Duodenal mucosa (tissue), 2 donors: ENCODE data around the gene COX10.
"Not testable (repeated sequence)": the region's sequence is repeated elsewhere in the genome, so short reads cannot be mapped to it uniquely, and the experiment has no call there.

Source experiments
- H3K27ac ChIP-seq: one replicate; pipeline ENCODE4 v1.7.0; 2013; ENCODE audit warnings: low read depth, low read length
- H3K27me3 ChIP-seq, 2 donors: one replicate each; pipeline ENCODE4 v1.7.0; 2013; ENCODE audit warnings: low read length in 2 of 2, control low read depth in 1 of 2; ENCODE audit not compliant: insufficient read depth in 2 of 2, control insufficient read depth in 1 of 2
- H3K36me3 ChIP-seq, 2 donors: one replicate each; pipeline ENCODE4 v1.7.0; 2013; ENCODE audit warnings: low read length in 2 of 2, control low read depth in 1 of 2; ENCODE audit not compliant: insufficient read depth in 2 of 2, control insufficient read depth in 1 of 2
- H3K4me1 ChIP-seq, 2 donors: one replicate each; pipeline ENCODE4 v1.7.0; 2013; ENCODE audit warnings: low read length in 2 of 2, control low read depth in 1 of 2; ENCODE audit not compliant: insufficient read depth in 2 of 2, control insufficient read depth in 1 of 2
- H3K4me3 ChIP-seq, 2 donors: one replicate each; pipeline ENCODE4 v1.7.0; 2013; ENCODE audit warnings: low read length in 2 of 2, low read depth in 1 of 2
- H3K9ac ChIP-seq, 2 donors: one replicate each; pipeline ENCODE4 v1.7.0; 2013; ENCODE audit warnings: low read length in 2 of 2, low read depth in 1 of 2
- H3K9me3 ChIP-seq, 2 donors: one replicate each; pipeline ENCODE4 v1.7.0; 2013; ENCODE audit warnings: low read length in 2 of 2, control low read depth in 1 of 2; ENCODE audit not compliant: control insufficient read depth in 1 of 2

COX10 gene

GRCh38 chr17:14190774-14191173 is 121.5 kb downstream of the COX10 start:
- H3K27me3 ChIP-seq, H3K36me3 ChIP-seq, H3K27ac ChIP-seq, H3K4me1 ChIP-seq, H3K9me3 ChIP-seq, H3K9ac ChIP-seq, H3K4me3 ChIP-seq: not testable (repeated sequence)

GRCh38 chr17:14191469-14191868 is 122.2 kb downstream of the COX10 start:
- H3K36me3 ChIP-seq, H3K4me1 ChIP-seq, H3K9me3 ChIP-seq, H3K9ac ChIP-seq, H3K4me3 ChIP-seq, H3K27ac ChIP-seq, H3K27me3 ChIP-seq: not testable (repeated sequence)

GRCh38 chr17:14192039-14192438 is 122.7 kb downstream of the COX10 start:
- H3K4me3 ChIP-seq, H3K4me1 ChIP-seq, H3K36me3 ChIP-seq, H3K9me3 ChIP-seq, H3K27me3 ChIP-seq, H3K27ac ChIP-seq, H3K9ac ChIP-seq: not testable (repeated sequence)

DNA sequence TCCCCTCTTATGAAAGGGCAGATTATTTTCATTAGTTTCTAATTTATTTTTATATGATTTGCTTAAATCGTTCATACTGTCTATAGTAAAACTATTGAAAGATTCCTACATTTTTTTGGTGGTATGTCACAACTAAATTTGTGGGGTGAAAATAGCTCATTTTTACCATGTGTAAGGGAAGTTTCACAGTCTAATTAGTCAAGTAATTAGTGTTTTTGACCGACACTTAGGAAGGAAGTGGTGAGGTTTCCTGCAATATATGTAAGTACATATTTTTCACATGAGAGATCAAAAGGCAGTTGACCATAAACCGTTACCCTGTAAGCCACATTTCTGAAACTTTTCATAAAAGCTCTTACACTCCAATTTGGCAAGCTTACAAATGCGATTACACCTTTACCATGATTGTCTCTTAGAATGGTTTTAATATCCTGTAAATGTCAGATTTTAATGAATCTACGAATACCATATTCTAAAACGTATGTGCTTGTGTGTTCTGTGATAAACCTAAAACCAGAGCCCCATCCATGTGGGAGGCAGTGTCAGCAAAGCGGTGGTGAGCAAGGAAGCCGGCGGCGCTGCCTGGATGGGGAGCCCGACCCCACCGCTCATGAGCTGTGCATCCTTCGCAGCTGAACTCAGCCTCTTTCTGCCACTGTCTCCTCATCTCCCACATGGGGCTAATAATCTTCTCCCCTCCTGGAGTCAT is 123.5 kb downstream of the COX10 start:
- H3K9ac ChIP-seq, H3K36me3 ChIP-seq, H3K9me3 ChIP-seq, H3K27me3 ChIP-seq, H3K27ac ChIP-seq, H3K4me3 ChIP-seq, H3K4me1 ChIP-seq: not testable (repeated sequence)

- Histone ChIP-seq H3K9ac (no peak overlapping the region), H3K9me3 (no peaks in the 10 kb centered on the region), H3K4me3 (no peak overlapping the region), H3K4me1 (peaks cover 20 to 21% of the 10 kb centered on the region in 2 donors), H3K27ac (no peak overlapping the region), H3K36me3 (peaks cover 7 to 16% of the 10 kb centered on the region in 2 donors), H3K27me3 (no peaks in the 10 kb centered on the region)
These were observed 127.2 kb downstream of the COX10 start for GRCh38 chr17:14196377-14196997.

DNA sequence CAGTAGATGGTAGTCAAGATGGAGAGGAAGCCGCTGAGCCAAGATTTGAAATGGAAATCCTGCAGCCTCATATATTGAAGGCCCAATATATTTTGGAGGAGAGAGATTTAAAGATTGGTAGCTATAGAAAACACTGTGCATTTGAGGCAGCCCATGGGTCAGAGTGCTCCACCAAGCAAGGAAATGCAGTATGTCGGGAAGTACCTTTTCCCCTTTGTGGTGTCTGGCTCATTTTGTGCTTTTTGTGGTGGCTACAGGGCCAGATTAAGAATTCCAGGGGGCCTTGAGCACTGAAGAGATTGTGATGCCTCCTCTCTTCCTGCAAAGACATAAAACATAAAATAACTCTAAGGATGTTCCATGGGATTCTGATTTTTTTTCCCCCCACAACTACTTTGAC is 127.8 kb downstream of the COX10 start:
- Histone ChIP-seq H3K27me3 (no peaks in the 10 kb centered on the region), H3K9me3 (no peaks in the 10 kb centered on the region), H3K27ac (no peak overlapping the region), H3K4me3 (no peak overlapping the region), H3K36me3 (peaks cover 7 to 16% of the 10 kb centered on the region in 2 donors), H3K9ac (no peak overlapping the region), H3K4me1 (peaks cover 25 to 27% of the 10 kb centered on the region in 2 donors)

- no peak overlapping the region for H3K27ac ChIP-seq
These were observed 128.3 kb downstream of the COX10 start for GRCh38 chr17:14197586-14197985.

DNA sequence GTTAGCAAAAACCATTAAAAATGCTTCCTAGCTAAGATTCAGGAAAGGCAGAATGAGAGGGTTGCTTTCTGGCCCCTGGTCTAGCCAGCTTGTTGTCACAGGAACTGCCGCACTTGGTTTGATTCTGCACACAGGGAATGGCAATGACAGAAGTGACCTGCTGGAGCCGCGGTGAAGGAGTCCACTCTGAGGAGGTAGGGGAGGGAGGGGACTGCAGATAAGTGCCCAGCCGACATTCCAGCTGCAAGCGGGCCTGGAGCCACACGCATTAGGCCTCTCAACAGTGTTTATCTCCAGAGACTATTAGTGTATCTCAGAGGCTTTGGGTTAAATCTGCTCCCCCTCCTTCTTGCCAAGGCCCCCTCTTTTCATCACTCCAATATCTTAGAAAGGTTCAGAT is 128.7 kb downstream of the COX10 start:
- H3K4me1 ChIP-seq = peaks cover 27 to 28% of the 10 kb centered on the region in 2 donors
- H3K27ac ChIP-seq = no peak overlapping the region
- H3K36me3 ChIP-seq = peaks cover 7 to 16% of the 10 kb centered on the region in 2 donors

More at GRCh38 chr17:14197586-14197985, 128.3 kb downstream of the COX10 start:
- H3K9me3 ChIP-seq = no peaks in the 10 kb centered on the region
- no peaks in the 10 kb centered on the region for H3K27me3 ChIP-seq
- no peak overlapping the region for H3K4me3 ChIP-seq
- peaks cover 27 to 28% of the 10 kb centered on the region in 2 donors for H3K4me1 ChIP-seq
- H3K36me3 ChIP-seq = peaks cover 7 to 16% of the 10 kb centered on the region in 2 donors
- H3K9ac ChIP-seq = no peak overlapping the region

DNA sequence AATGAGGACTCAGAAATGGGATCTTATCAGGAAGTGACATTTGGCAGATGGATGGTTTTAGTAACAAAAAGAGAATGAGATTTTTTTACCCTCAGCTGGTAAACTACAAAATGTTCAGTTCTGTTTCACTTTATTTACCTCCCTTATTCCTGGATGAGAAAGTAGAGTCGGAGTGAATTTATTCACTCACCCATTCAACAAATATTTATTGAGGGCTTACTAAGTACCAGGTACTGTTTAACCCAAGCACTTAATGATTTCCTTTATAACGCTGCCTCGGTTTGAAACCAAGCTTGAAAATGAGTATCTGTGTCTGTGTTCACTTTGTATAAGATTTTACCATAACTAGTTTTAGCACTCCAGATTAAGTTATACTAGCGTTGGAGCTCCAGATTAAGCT is 129.3 kb downstream of the COX10 start:
- Histone ChIP-seq H3K27ac (no peak overlapping the region), H3K36me3 (peaks cover 7 to 16% of the 10 kb centered on the region in 2 donors), H3K4me3 (no peak overlapping the region), H3K9me3 (no peaks in the 10 kb centered on the region), H3K4me1 (peaks cover 27 to 31% of the 10 kb centered on the region in 2 donors), H3K27me3 (no peaks in the 10 kb centered on the region), H3K9ac (no peak overlapping the region)

More for the DNA sequence above, 128.7 kb downstream of the COX10 start:
- no peaks in the 10 kb centered on the region for H3K9me3 ChIP-seq
- no peak overlapping the region for H3K9ac ChIP-seq
- no peak overlapping the region for H3K4me3 ChIP-seq
- H3K27me3 ChIP-seq = no peaks in the 10 kb centered on the region

GRCh38 chr17:14199601-14200000 is 130.3 kb downstream of the COX10 start:
- no peak overlapping the region for H3K4me3 ChIP-seq
- no peaks in the 10 kb centered on the region for H3K9me3 ChIP-seq
- peaks cover 7 to 16% of the 10 kb centered on the region in 2 donors for H3K36me3 ChIP-seq
- H3K27ac ChIP-seq = no peak overlapping the region
- H3K27me3 ChIP-seq = no peaks in the 10 kb centered on the region
- H3K4me1 ChIP-seq = peaks cover 27 to 39% of the 10 kb centered on the region in 2 donors
- no peak overlapping the region for H3K9ac ChIP-seq
